Stimulated activated CD8-positive, alpha-beta memory T cell treated with anti-CD3 and anti-CD28 coated beads, Interleukin-12 subunit alpha, Interleukin-12 subunit beta, amount 100 ng/mL, for 4 hours (primary cell): ENCODE measurements around the gene SPTLC2.
"Not testable (repeated sequence)": the region's sequence is repeated elsewhere in the genome, so short reads cannot be mapped to it uniquely, and the experiment has no call there.

Experiments used
- DNase-seq: peaks from one replicate; pipeline ENCODE4 v3.0.0-alpha.2; 2020; ENCODE audit warnings: low read depth

SPTLC2 gene

GRCh38 chr14:77547512-77548180, 68.8 kb downstream of the SPTLC2 start:
- DNase-seq, result no peak

GRCh38 chr14:77545171-77545570, 71.3 kb downstream of the SPTLC2 start:
- not testable (repeated sequence) for DNase-seq

GRCh38 chr14:77544571-77544970, 71.9 kb downstream of the SPTLC2 start:
- no peak for DNase-seq

- DNase-seq, result no peak
Measured at GRCh38 chr14:77543637-77544334, 72.7 kb downstream of the SPTLC2 start.

DNA sequence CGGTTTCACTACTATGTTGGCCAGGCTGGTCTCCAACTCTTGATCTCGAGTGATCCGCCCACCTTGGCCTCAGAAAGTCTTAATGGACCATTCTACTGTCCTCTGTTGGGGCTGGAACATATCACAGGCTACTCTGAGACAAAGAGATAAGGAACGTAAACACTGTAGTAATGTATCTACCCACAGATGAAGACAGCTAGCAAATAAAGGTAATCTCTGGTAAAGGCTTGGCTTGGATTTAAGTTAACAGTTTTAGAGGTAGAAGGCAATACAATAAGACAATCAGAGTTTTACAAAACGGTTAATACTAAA, 73.2 kb downstream of the SPTLC2 start:
- no peak for DNase-seq

DNA sequence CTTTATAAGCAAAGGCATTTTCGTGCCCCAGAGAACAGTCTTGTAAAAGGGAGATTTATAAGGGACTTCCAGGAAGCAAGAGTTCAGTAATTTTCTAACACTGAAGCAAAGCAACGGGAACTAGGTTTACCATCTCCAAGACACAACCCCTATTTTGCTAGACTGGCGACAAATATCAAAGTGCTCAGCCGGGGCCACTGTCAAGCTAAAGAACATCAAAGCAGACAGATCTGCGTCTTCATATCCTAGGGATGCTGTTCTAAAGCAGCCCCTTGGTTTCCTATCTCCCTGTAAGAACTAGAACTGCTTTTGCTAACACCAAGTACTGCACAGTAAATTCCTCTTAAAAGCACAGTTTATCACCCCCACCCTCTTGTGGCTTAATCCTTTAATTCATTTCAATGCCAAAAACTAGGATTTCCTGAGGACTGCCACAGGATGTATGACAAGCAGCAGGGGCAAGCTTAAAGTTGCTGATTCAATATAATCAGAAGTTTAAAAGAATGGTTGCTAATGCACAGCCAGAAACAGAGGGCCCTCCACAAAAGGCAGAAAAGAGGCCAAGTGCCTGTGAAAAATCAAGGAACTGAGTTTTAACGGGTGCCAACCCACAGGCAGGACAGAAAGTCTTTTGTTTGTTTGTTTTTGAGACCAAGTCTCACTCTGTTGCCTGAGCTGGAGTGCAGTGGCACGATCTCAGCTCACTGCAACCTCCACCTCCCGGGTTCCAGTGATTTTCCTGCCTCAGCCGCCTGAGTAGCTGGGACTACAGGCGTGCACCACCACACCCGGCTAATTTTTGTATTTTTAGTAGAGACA, 73.8 kb downstream of the SPTLC2 start:
- no peak for DNase-seq

- DNase-seq, result no peak
Measured at GRCh38 chr14:77541905-77542304, 74.5 kb downstream of the SPTLC2 start.

- not testable (repeated sequence) for DNase-seq
Measured at GRCh38 chr14:77536951-77537350, 79.5 kb downstream of the SPTLC2 start.

GRCh38 chr14:77531071-77531470, 85.4 kb downstream of the SPTLC2 start:
- DNase-seq, result no peak

DNA sequence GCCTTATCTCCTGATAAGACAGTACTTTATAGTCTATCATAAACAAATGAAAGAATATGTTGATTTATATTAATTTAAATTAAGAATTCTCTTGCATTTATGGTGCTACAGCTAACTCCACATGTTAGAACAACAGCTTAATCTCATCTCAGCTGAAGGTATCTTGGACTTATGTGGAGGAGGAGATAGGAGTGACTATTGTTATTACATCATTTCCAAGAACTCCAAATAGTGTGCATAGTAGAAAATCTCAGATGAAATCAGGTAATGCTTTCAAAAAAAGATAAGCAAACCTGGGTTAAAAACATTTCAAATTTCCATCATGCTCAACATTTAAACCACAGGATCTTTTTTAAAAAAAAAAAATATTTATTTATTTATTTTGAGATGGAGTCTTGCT, 86.5 kb downstream of the SPTLC2 start:
- DNase-seq, result no peak

GRCh38 chr14:77529213-77529612, 87.2 kb downstream of the SPTLC2 start:
- DNase-seq, result no peak

- DNase-seq, result not testable (repeated sequence)
Measured at GRCh38 chr14:77528701-77529100, 87.7 kb downstream of the SPTLC2 start.

DNA sequence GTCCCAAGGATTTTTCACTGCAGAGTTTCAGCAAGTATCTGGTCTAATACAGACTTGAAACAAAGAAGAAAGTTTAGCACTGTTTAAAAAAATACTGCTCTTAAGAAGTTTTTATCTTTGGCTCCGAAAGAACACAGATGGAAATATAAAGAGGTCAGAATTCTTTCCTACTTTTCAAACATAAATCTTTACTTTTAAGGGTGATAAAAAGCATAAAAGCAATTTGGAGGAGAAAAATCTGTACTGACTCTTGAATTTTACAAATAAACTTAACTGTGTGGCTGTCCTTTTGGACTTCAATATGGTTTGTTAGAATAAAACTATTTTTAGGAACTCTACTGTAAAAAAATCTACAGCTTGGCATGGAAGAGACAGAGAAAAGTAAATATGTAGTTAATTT, 90.2 kb downstream of the SPTLC2 start:
- DNase-seq, result no peak

DNA sequence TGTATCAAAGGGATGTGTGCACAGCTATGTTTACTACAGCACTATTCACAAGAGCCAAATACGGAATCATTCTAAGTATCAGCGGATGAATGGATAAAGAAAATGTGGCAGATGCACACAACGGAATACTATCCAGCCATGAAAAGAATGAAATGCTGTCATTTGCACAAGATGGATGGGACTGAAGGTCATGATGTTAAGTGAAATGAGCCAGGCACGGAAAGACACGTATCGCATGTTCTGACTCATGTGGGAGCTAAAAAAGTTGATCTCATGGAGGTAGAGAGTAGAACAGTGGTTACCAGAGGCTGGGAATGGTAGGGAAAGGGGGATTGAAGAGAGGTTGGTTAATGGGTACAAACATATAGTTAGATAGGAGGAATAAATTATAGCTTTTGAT, 91.9 kb downstream of the SPTLC2 start:
- no peak for DNase-seq

DNA sequence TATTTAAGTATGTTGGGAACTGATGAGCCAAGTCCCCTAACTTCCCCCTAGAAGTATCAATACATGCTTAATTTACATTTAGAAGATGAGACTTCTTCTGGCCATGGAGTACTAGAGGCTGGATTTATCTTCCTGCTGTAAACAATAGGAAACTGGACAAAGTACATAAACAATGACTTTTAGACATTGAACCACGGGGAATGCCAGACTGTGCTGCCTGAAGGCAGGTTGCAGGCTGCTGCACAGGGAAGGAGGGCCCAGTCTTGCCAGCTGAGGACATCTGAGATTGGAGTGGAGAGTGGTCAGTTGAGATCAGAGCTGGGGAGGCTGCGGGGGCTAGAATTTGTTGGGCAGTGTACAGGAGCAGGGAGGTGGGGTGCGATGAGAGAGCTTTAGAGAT, 93.3 kb downstream of the SPTLC2 start:
- no peak for DNase-seq

DNA sequence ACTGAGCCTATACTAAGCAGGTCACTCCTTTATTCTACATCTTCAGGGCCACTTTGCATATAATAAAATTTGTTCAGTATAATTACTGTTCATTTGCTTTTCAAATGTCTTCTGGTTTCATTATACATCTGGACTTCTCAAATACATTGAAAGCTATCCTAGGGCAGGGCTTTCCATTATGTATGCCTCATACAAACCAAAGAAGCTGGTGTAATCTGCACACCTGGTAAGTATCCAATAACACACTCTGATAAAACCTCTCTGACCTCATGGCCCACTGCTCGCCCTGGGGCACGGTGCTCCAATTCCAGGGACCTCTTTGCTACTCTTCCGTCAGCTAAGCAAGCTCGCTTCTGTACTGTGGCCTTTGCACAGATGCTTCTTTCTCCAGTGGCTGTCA, 95.9 kb downstream of the SPTLC2 start:
- DNase-seq, result no peak

- no peak for DNase-seq
Measured at GRCh38 chr14:77516126-77516525, 100.3 kb downstream of the SPTLC2 start.

DNA sequence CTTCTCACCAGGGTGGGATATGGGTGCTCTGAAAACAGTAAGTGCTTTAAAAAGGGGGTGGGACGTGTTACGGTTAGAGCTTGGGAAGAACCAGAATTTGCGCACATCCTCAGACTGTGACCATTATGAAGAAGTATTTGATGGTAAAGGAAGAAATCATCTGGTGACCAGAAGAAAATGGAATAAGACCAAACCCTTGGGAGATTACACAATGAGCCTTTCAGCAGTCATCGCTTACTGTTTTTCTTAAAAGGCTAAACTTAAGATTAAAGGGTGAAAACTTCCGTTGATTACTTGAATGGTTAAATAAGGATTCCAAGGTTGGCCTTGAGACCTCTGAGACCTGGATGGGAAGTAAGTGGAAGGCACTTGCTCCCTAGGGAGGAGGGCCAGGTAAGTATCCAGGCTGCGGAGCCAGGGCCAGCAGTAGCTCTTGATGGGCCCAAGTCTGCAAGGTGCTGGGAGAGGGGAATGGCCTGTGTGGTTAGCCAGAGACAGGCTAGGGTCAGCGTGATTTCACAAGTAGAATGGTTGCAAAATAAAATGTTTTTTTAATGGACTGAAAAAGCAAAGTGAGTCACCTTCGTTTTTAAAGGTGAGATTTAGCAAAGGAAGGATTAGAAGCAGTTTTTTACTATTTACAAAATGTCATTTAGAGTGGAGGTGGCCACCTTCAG, 104.8 kb downstream of the SPTLC2 start:
- no peak for DNase-seq

DNA sequence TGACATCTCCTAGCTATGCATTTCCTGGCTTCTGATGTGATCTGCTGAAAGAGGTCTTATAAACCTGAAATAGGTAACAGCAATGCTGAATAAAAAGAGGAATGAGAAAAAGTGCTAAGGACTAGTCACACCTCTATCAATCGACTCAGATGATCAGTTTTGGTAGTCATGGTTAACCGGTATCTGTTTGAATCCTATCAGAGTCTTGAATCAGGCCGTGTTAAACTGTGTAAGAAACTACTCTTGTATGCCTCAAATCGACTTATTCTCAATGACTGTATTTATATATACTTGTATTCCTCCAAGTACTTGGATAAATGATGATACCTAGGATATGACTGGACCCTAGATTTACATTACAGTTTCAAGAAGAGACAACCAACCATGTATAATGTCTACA, 107.1 kb downstream of the SPTLC2 start:
- DNase-seq, result no peak

- DNase-seq, result no peak
Measured at GRCh38 chr14:77508876-77509275, 107.6 kb downstream of the SPTLC2 start.

GRCh38 chr14:77508249-77508648, 108.2 kb downstream of the SPTLC2 start:
- no peak for DNase-seq

DNA sequence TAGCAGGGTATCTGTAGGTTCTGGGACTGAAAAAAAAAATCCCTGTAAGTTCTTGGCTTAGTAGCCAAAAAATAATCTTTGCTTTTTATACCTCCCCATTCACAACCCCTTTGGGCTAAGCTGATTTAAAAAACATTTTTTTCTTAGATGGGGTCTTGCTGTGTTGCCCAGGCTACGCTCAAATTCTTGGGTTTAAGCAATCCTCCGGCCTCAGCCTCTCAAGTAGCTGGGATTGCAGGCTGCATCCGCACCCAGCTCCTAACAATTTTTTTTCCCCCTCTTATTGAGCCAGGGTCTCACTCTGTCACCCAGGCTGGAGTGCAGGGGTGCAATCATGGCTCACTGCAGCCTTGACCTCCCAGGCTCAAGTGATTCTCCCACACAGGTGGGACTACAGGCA, 108.7 kb downstream of the SPTLC2 start:
- no peak for DNase-seq

GRCh38 chr14:77505031-77505430, 111.4 kb downstream of the SPTLC2 start:
- no peak for DNase-seq
